Left forelimb (tissue), 1 donor: ENCODE data around the gene PANX3.

Source experiments
- DNase-seq: peaks from one replicate; pipeline ENCODE4 v3.0.0-alpha.2; 2018; ENCODE audit warnings: low spot score

Gene PANX3

DNA sequence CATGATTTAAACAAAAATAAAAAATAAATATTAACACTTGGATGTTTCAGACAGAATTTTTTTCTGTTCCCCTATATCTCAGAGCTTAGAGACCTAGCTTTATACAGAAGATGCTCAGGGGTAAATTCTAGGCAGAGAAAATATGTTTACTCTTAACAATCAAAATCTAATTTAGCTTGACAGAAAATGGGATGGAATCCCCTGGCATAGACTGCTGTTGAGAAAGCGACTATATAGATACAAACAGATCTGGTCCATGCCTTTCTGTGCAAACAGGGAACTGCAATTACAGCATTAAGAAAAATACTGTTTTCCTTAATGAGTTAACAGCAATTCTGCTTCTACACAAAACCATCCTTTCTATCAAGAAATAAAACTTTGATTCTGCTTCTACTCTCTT, 47.8 kb downstream of the PANX3 start:
- DNase-seq, result no peak

DNA sequence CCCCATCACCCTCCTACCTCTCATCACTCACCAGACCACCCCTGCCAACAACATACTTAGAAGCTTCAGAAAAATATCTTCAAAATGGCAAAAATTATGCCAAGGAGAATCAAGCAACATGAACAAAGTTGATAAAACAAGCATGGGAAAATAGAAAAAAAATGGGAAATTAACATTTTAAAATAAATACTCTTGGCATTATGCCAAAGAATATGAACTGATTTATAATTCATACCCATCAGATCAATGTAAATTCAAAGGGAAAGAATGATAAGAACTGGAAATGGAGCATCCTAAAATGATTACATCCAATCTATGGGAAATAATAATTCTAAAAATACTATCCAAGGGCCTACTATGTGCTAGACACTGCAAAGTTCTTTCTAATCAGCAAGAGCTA, 50.3 kb downstream of the PANX3 start:
- DNase-seq, result no peak

DNA sequence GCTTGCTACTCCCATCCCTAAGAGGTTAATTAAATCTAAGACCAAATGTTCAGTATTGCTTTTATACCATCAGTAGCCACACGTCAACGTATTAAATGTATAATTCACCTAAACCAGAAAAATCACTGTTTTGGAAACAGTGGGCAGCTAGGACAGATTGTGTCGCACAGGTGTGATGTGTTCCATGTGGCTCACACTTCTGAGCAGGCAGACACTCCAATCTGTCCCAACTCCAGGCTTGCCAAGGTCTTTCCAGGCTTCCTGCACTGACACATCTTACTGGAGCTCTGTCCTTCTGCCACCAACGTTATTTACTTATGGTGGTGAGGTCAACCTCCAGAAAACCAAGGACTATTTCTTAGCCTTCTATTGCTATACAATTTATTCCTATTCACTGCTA, 50.9 kb downstream of the PANX3 start:
- no peak for DNase-seq

DNA sequence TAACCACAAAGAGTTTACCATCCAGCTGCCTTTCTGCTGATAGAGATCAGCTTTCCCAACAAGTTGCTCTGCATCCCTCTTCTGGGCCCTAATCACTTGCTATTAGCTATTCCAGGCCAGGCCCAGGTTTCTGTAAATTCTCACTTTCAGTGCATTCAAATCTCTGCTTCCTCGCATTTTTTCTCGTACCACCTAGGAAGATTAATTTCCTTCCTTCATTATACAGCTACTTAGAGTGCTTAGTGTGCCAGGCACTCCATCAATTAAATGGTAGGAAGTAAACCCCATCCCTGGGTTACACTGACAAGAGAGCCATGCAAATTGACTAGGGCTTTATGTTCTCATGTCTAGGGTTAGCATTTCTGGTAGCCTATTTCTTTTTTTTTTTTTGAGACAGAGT, 52.6 kb downstream of the PANX3 start:
- no peak for DNase-seq

DNA sequence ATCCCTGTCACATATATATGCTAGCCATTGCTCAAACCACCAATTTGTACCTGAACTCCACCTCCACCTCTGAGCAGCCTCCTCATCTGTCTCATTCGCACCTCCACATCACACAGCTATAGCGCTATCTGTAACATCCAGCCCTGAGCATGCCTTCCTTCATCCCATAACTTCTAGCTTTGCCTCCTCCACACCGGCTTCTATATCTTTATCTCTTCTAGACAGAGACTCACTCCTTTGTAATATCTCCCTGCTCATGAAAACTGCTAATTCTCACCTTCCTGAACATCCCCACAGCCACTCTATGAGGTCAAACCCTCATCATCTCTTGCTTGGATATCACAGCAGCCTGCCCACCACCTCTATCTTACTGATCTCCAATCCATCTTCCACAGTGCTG, 56.4 kb downstream of the PANX3 start:
- DNase-seq, result no peak

DNA sequence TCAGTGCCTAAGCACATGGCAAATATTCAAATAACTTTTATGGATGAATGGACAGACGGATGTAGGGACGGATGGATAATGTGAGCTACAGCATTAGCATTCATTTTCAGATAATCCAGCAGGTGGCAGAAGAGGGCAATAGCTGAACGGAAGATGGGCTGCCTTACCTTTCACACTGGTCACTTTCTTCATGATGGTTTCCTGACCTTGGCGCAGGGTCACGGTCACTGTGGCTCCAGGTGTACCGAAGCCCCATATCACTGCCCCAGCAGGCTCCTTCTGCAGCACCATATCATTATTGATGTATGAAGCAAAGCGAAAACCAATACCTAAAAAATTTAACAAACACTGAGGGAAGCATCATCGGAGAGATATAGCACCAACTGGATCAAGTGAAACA, 58.0 kb downstream of the PANX3 start:
- DNase-seq, result no peak
